ENCODE results near the gene TTLL6.

DNA sequence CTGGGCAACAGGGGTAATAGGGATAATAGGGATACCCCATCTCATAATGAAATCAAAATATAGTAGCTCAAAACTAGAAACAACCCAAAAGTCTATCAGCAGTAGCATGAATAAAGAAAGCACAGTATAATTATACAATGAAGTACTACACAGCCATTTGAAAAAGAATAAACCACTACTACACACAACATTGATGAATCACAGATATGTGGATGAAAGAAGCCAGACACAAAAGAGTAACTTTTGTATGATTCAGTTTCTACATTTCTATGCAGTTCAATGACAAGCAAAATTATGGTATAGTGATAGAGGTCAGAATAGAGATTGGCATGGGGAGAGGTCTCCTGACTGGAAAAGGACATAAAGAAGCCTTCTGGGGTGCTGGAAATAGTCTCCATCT, 85.7 kb downstream of the TTLL6 start:
- TF ChIP-seq ZNF274 (IDR thresholded peaks at IDR 0.05; ENCODE audit: low read depth, low read length) (no peak), YY1 (IDR thresholded peaks at IDR 0.05; ENCODE audit: insufficient read depth, insufficient read length) (no peak)
